K562 (cell line): ENCODE results near the gene C18orf32. TPM values are rescaled to one million over a fixed set of nuclear protein-coding genes. Genes with fewer than 3 reads are reported as not detected.

Experiments used
- GTF2E2 ChIP-seq: fragments of 200-800 bp; sonication (Bioruptor generic); IDR thresholded peaks from 2 replicates; pipeline ENCODE4 v1.6.1; 2016; ENCODE audit warnings: missing genetic modification characterization, missing compliant biosample characterization
- KLF16 ChIP-seq: IDR thresholded peaks from 2 replicates; pipeline ENCODE4 v1.6.1; 2016; ENCODE audit warnings: antibody characterized with exemption
- NRF1 ChIP-seq, 2 experiments: fragments of 450-650 bp; IDR thresholded peaks in 1 of 2; conservative IDR thresholded peaks in 1 of 2; 2 replicates each; pipeline ENCODE4 v1.6.1; 2014; ENCODE audit warnings: mild to moderate bottlenecking in 2 of 2
- PHF20 ChIP-seq: fragments of 450-650 bp; IDR thresholded peaks from 2 replicates; pipeline ENCODE4 v1.6.1; 2018; ENCODE audit not compliant: partially characterized antibody
- POLR2G ChIP-seq: fragments of 200-400 bp; formaldehyde crosslinking; IDR thresholded peaks from 2 replicates; pipeline ENCODE4 v1.6.1; 2017; ENCODE audit warnings: low read depth, mild to moderate bottlenecking, antibody characterized with exemption, low read length, moderate library complexity
- RBBP5 ChIP-seq: fragments of 200-600 bp; sonication (generic); IDR thresholded peaks from 2 replicates; pipeline ENCODE4 v1.6.1; 2012; ENCODE audit warnings: borderline replicate concordance, mild to moderate bottlenecking, low read length, control low read depth, inconsistent platforms; ENCODE audit not compliant: insufficient read depth, poor library complexity, severe bottlenecking
- ZNF668 ChIP-seq: fragments of 250-450 bp; sonication (Bioruptor Pico); IDR thresholded peaks from 2 replicates; pipeline ENCODE4 v1.8.0; 2022; ENCODE audit warnings: mild to moderate bottlenecking, inconsistent platforms
- polyA plus RNA-seq, 8 experiments: library from polyadenylated mRNA; depleted of rRNA in 4 of 8; stranded (reverse) in 5 of 8; unstranded in 3 of 8; fragments of >200 nt; fragmentation: Nextera tagmentation in 2 of 8; fragmentation: Illumina TruSeq in 1 of 8; extraction: Ambion mirVana in 2 of 8; extraction: Trizol in 1 of 8; gene quantifications; 2 replicates each; pipeline versions ENCODE4 v1.2.1 to v1.2.3, GENCODE V29; 2011 to 2014; ENCODE audit warnings: inconsistent platforms in 1 of 8, missing spikeins in 1 of 8
- total RNA-seq, 7 experiments: library from RNA; depleted of rRNA in 6 of 7; stranded (reverse); fragments of >200 nt in 6 of 7; fragmentation: Illumina TruSeq in 2 of 7; extraction: Trizol in 2 of 7; gene quantifications; 2 replicates each; pipeline versions ENCODE4 v1.2.1 to v1.2.3, GENCODE V29; 2011 to 2021; ENCODE audit warnings: low replicate concordance in 1 of 7
- TF ChIP-seq, protein P1 (sequence below), 2 experiments: fragments of 450-650 bp; IDR thresholded peaks; 2 replicates each; pipeline ENCODE4 v1.6.1; 2016; ENCODE audit warnings: mild to moderate bottlenecking in 2 of 2, borderline replicate concordance in 1 of 2, low read depth in 1 of 2, moderate library complexity in 1 of 2
- TF ChIP-seq, protein P2 (sequence below), 3 experiments: fragments of 200-800 bp in 1 of 3; fragments of 250-450 bp in 1 of 3; fragments of 450-650 bp in 1 of 3; sonication (Bioruptor Pico) in 1 of 3; sonication (Bioruptor generic) in 1 of 3; formaldehyde crosslinking in 1 of 3; IDR thresholded peaks; 2 replicates each; pipeline versions ENCODE4 v1.6.1 to v1.8.0; 2016 to 2022; ENCODE audit warnings: mild to moderate bottlenecking in 2 of 3, missing genetic modification characterization in 2 of 3, missing compliant biosample characterization in 1 of 3, moderate library complexity in 1 of 3
- TF ChIP-seq, protein P3 (sequence below): IDR thresholded peaks from 2 replicates; pipeline ENCODE4 v1.6.1; 2016; ENCODE audit warnings: missing genetic modification characterization, missing compliant biosample characterization
- TF ChIP-seq, protein P4 (sequence below), 2 experiments: fragments of 450-650 bp in 1 of 2; sonication (generic) in 1 of 2; formaldehyde crosslinking; conservative IDR thresholded peaks; 2 replicates each; pipeline versions ENCODE4 v1.4.0 to v1.8.1; 2020 to 2022; ENCODE audit warnings: mild to moderate bottlenecking in 1 of 2, missing genetic modification reagents in 1 of 2

C18orf32 gene
- total and polyA plus RNA-seq, 9 of the 15 experiments (the other 6 are each of a cell fraction or from before 2014, with no cell fraction given): 8.5 to 35.0 (median 20.4) TPM

DNA sequence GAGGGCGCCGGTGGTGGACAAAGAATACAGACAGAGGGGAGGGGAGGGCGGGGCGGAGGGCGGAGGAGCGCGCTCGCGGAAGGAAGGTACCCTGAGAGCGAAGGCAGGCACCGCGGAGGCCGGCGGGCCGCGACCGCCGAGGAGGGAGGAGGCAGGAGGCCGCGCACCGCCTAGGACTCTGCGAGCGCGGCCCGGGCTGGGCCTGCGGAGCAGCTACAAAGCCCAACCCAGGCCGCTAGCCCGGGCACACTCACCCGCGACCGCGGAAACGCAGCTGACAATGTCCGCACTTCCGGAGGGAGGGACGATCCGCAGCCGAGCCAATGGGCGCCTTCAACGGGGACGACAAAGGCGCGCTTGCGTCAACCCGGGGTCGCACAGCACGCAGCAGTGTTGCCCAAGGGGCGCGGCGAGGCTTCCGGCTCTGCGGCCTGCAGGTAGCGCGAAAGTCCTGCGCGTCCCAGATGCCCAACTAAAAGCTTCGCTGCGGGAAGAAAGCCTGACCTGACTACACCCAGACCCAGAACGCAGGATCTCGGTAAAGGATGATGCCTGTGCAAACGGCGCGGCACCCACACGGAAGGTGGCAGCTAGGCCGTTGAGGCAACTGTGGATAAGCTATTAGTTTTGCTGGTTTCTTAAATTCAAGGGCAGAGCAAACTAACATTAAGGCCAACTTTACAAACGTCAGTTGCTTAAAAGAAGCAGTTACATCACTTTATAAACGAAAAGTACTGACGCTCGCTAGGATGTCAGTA, at the start of gene C18orf32 (continued):
- TF ChIP-seq, protein P1, sequence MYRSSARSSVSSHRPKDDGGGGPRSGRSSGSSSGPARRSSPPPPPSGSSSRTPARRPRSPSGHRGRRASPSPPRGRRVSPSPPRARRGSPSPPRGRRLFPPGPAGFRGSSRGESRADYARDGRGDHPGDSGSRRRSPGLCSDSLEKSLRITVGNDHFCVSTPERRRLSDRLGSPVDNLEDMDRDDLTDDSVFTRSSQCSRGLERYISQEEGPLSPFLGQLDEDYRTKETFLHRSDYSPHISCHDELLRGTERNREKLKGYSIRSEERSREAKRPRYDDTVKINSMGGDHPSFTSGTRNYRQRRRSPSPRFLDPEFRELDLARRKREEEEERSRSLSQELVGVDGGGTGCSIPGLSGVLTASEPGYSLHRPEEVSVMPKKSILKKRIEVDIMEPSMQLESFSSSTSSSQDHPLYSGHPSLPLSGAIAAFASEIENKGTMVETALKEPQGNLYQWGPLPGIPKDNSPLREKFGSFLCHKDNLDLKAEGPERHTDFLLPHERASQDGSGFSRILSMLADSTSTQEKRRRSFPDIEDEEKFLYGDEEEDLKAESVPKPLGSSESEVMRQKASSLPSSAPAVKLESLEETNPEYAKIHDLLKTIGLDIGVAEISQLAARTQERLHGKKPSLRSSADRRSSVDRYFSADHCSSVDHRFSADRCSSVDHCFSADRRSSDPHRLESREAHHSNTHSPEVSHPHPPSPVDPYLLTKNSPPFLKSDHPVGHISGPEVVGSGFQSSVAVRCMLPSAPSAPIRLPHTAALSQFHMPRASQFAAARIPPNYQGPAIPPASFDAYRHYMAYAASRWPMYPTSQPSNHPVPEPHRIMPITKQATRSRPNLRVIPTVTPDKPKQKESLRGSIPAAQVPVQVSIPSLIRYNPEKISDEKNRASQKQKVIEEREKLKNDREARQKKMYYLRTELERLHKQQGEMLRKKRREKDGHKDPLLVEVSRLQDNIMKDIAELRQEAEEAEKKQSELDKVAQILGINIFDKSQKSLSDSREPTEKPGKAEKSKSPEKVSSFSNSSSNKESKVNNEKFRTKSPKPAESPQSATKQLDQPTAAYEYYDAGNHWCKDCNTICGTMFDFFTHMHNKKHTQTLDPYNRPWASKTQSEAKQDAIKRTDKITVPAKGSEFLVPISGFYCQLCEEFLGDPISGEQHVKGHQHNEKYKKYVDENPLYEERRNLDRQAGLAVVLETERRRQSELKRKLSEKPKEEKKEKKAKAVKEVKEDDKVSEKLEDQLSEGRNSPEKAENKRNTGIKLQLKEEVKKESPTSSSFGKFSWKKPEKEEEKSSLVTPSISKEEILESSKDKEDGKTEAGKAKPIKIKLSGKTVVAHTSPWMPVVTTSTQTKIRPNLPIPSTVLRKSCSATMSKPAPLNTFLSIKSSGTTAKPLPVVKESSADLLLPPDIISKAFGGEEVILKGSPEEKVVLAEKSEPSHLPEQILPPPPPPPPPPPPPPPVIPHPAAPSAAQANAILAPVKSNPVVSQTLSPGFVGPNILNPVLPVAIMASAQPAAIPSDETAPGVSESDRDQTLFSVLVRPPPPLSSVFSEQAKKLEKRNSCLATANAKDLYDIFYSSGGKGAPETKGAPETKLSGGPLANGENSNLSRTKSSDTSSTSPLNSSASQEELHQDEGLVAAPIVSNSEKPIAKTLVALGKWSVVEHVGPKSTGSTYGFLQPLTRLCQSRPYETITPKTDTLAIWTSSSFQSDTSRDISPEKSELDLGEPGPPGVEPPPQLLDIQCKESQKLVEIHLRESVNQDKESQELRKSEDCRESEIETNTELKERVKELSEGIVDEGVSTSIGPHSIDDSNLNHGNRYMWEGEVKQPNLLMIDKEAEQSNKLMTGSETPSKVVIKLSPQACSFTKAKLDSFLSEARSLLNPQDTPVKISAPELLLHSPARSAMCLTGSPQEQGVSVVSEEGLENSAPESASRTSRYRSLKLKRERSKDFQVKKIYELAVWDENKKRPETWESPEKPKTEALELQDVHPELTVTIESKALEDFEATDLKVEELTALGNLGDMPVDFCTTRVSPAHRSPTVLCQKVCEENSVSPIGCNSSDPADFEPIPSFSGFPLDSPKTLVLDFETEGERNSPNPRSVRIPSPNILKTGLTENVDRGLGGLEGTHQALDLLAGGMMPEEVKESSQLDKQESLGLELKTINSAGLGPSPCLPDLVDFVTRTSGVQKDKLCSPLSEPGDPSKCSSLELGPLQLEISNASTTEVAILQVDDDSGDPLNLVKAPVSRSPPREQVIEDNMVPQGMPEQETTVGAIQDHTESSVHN (IDR thresholded peaks at IDR 0.05; ENCODE audit: borderline replicate concordance in 1 of 2, low read depth in 1 of 2): no peak
- TF ChIP-seq, protein P2, sequence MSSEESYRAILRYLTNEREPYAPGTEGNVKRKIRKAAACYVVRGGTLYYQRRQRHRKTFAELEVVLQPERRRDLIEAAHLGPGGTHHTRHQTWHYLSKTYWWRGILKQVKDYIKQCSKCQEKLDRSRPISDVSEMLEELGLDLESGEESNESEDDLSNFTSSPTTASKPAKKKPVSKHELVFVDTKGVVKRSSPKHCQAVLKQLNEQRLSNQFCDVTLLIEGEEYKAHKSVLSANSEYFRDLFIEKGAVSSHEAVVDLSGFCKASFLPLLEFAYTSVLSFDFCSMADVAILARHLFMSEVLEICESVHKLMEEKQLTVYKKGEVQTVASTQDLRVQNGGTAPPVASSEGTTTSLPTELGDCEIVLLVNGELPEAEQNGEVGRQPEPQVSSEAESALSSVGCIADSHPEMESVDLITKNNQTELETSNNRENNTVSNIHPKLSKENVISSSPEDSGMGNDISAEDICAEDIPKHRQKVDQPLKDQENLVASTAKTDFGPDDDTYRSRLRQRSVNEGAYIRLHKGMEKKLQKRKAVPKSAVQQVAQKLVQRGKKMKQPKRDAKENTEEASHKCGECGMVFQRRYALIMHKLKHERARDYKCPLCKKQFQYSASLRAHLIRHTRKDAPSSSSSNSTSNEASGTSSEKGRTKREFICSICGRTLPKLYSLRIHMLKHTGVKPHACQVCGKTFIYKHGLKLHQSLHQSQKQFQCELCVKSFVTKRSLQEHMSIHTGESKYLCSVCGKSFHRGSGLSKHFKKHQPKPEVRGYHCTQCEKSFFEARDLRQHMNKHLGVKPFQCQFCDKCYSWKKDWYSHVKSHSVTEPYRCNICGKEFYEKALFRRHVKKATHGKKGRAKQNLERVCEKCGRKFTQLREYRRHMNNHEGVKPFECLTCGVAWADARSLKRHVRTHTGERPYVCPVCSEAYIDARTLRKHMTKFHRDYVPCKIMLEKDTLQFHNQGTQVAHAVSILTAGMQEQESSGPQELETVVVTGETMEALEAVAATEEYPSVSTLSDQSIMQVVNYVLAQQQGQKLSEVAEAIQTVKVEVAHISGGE (CRISPR knock-in tag; IDR thresholded peaks at IDR 0.05): 0 out of 6 replicates have a peak, but pooled peaks of 1 of the 3 experiments have one; percentile 36
- TF ChIP-seq NRF1 (conservative IDR thresholded peaks at IDR 0.05 in 1 of 2, IDR thresholded peaks at IDR 0.05 in 1 of 2) (peak; percentile 88 to 91), PHF20 (peak; percentile 68), RBBP5 (peak; percentile 88), ZNF668 (CRISPR knock-in tag) (no peak), KLF16 (no peak), POLR2G (peak; percentile 95), GTF2E2 (tag) (no peak)
- TF ChIP-seq, protein P3, sequence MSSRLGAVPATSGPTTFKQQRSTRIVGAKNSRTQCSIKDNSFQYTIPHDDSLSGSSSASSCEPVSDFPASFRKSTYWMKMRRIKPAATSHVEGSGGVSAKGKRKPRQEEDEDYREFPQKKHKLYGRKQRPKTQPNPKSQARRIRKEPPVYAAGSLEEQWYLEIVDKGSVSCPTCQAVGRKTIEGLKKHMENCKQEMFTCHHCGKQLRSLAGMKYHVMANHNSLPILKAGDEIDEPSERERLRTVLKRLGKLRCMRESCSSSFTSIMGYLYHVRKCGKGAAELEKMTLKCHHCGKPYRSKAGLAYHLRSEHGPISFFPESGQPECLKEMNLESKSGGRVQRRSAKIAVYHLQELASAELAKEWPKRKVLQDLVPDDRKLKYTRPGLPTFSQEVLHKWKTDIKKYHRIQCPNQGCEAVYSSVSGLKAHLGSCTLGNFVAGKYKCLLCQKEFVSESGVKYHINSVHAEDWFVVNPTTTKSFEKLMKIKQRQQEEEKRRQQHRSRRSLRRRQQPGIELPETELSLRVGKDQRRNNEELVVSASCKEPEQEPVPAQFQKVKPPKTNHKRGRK (tag): no peak
- TF ChIP-seq, protein P4, sequence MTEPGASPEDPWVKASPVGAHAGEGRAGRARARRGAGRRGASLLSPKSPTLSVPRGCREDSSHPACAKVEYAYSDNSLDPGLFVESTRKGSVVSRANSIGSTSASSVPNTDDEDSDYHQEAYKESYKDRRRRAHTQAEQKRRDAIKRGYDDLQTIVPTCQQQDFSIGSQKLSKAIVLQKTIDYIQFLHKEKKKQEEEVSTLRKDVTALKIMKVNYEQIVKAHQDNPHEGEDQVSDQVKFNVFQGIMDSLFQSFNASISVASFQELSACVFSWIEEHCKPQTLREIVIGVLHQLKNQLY (CRISPR knock-in tag; conservative IDR thresholded peaks at IDR 0.05): 0 out of 4 replicates have a peak, but pooled peaks of 1 of the 2 experiments have one; percentile 12
